ENCODE results near the gene KCTD8. TPM values are rescaled to one million over a fixed set of nuclear protein-coding genes. Genes with fewer than 3 reads are reported as not detected.

KCTD8 gene
- total RNA-seq, 4 donors from 2014 or later = 0.16 to 0.41 (median 0.37) TPM; not detected in 1

DNA sequence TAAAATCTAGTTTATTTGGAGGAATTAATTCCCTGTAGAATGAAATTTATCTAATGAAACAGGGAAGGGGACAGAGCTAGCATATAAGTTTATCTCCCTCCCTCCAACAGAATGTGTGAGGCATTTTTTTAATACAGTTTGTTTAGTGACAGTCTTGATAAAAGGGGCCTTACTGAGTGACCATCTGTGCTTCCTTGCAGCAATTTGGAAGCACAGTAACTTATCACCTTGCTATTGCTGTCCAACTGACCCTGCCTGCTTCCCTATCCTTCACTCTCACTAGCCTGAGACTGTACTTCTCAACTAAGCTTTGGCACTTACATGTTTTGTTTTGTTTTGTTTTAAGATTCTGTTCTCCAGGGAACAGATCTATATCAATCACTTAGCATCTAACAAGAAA, 31.1 kb upstream of the KCTD8 start:
- no peaks in the 10 kb centered on the region for H3K36me3 ChIP-seq
- peaks cover 0 to 6% of the 10 kb centered on the region in 2 donors for H3K9me3 ChIP-seq
- no peaks in the 10 kb centered on the region for H3K4me1 ChIP-seq
- H3K27ac ChIP-seq = no peak overlapping the region
- no peak for DNase-seq
- in situ Hi-C loops (cut with MboI; ENCODE audit: low pct_ligation_motif_present in 1 of 4, low pct_unique_long_range_greater_than_20kb in 1 of 4, low sequenced_read_pairs in 3 of 4) (no loop called here), intact Hi-C loops (cut with DNase I; ENCODE audit: low total_unique reads) (no loop called here)
- TF ChIP-seq, protein P1, sequence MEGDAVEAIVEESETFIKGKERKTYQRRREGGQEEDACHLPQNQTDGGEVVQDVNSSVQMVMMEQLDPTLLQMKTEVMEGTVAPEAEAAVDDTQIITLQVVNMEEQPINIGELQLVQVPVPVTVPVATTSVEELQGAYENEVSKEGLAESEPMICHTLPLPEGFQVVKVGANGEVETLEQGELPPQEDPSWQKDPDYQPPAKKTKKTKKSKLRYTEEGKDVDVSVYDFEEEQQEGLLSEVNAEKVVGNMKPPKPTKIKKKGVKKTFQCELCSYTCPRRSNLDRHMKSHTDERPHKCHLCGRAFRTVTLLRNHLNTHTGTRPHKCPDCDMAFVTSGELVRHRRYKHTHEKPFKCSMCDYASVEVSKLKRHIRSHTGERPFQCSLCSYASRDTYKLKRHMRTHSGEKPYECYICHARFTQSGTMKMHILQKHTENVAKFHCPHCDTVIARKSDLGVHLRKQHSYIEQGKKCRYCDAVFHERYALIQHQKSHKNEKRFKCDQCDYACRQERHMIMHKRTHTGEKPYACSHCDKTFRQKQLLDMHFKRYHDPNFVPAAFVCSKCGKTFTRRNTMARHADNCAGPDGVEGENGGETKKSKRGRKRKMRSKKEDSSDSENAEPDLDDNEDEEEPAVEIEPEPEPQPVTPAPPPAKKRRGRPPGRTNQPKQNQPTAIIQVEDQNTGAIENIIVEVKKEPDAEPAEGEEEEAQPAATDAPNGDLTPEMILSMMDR (IDR thresholded peaks at IDR 0.05) = no peak
- TF ChIP-seq POLR2AphosphoS5 (IDR thresholded peaks at IDR 0.05) = no peak
- no peak for TF ChIP-seq POLR2A (IDR thresholded peaks at IDR 0.05)
- no peak for TF ChIP-seq EP300 (IDR thresholded peaks at IDR 0.05; ENCODE audit: low read depth)
- H3K27me3 ChIP-seq = no peaks in the 10 kb centered on the region
- H3K4me3 ChIP-seq = no peak overlapping the region

DNA sequence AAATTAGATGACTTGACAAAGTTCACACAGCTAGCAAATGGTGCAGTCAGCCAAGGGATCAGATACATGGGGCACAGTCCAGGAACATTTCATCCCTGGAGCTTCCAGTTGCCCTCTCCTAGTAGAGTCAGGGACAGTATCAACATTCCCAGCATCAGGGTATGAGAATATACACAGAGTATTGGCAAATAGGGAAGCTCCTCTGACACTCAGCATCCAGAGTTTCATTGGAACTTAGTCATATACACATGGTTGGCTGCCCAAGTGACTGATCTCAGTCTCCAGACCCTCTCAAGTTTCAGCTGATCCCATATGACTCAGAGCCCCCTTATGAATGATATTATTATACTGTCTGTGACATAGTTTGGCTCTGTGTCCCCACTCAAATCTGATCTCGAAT, 13.7 kb upstream of the KCTD8 start:
- Histone ChIP-seq H3K9me3 (peaks cover 0 to 10% of the 10 kb centered on the region in 2 donors), H3K4me3 (no peak overlapping the region), H3K4me1 (no peaks in the 10 kb centered on the region), H3K27me3 (no peaks in the 10 kb centered on the region), H3K36me3 (no peaks in the 10 kb centered on the region), H3K27ac (no peak overlapping the region)
- intact Hi-C loops (cut with DNase I; ENCODE audit: low total_unique reads) = no loop called here
- in situ Hi-C loops (cut with MboI; ENCODE audit: low pct_ligation_motif_present in 1 of 4, low pct_unique_long_range_greater_than_20kb in 1 of 4, low sequenced_read_pairs in 3 of 4) = no loop called here
- 64% methylated on average over 1 of the region's 1 CpG; no CpG with 5 or more reads in 1 of the 2 donors for WGBS, 2 donors (ENCODE audit: low coverage in 1 of 2)
- TF ChIP-seq EP300 (IDR thresholded peaks at IDR 0.05; ENCODE audit: low read depth) (no peak), POLR2AphosphoS5 (IDR thresholded peaks at IDR 0.05) (no peak), POLR2A (IDR thresholded peaks at IDR 0.05) (no peak)
- TF ChIP-seq, protein P1 (IDR thresholded peaks at IDR 0.05) = no peak
- no peak for DNase-seq

GRCh38 chr4:44447563-44448504, 775 bp downstream of the KCTD8 start:
- in situ Hi-C loops (cut with MboI; ENCODE audit: low pct_ligation_motif_present in 1 of 4, low pct_unique_long_range_greater_than_20kb in 1 of 4, low sequenced_read_pairs in 3 of 4) = no loop called here
- Histone ChIP-seq H3K27me3 (peaks cover 44% of the 10 kb centered on the region), H3K4me1 (peaks cover 0 to 19% (median 7%) of the 10 kb centered on the region in 4 donors), H3K27ac (peak overlapping the region; percentile 60 to 85 (median 80)), H3K9me3 (no peaks in the 10 kb centered on the region), H3K36me3 (no peaks in the 10 kb centered on the region), H3K4me3 (peak overlapping the region; percentile 19 to 75 (median 48))
- intact Hi-C loops (cut with DNase I; ENCODE audit: low total_unique reads) = no loop called here
- WGBS, 2 donors (ENCODE audit: low coverage in 1 of 2) = 18% methylated on average over 72 of the region's 110 CpGs; no CpG with 5 or more reads in 1 of the 2 donors
- TF ChIP-seq, protein P1 (IDR thresholded peaks at IDR 0.05) = no peak
- TF ChIP-seq POLR2A (IDR thresholded peaks at IDR 0.05) = no peak
- no peak for TF ChIP-seq EP300 (IDR thresholded peaks at IDR 0.05; ENCODE audit: low read depth)
- TF ChIP-seq POLR2AphosphoS5 (IDR thresholded peaks at IDR 0.05) = no peak
- no peak for DNase-seq

GRCh38 chr4:44446801-44447562, 1.6 kb downstream of the KCTD8 start:
- no peak for DNase-seq
- TF ChIP-seq EP300 (IDR thresholded peaks at IDR 0.05; ENCODE audit: low read depth) = no peak
- no peak for TF ChIP-seq POLR2A (IDR thresholded peaks at IDR 0.05)
- 12 to 20% methylated on average over 7 to 32 of the region's 32 CpGs for WGBS, 2 donors (ENCODE audit: low coverage in 1 of 2)

More at GRCh38 chr4:44446801-44447562, 1.6 kb downstream of the KCTD8 start:
- peak overlapping the region in 3 of 4 donors; percentile 79 to 85 (median 82) for H3K27ac ChIP-seq
- intact Hi-C loops (cut with DNase I; ENCODE audit: low total_unique reads) (no loop called here), in situ Hi-C loops (cut with MboI; ENCODE audit: low pct_ligation_motif_present in 1 of 4, low pct_unique_long_range_greater_than_20kb in 1 of 4, low sequenced_read_pairs in 3 of 4) (no loop called here)
- H3K4me3 ChIP-seq = peak overlapping the region in 3 of 4 donors; percentile 47 to 75 (median 49)
- peaks cover 0 to 19% (median 7%) of the 10 kb centered on the region in 4 donors for H3K4me1 ChIP-seq
- H3K36me3 ChIP-seq = no peaks in the 10 kb centered on the region
- H3K27me3 ChIP-seq = peaks cover 44% of the 10 kb centered on the region
- no peaks in the 10 kb centered on the region for H3K9me3 ChIP-seq

Data from transverse colon (tissue), 4 donors.